ENCODE measurements around the gene CYP4A22. TPM values are rescaled to one million over a fixed set of nuclear protein-coding genes. Genes with fewer than 3 reads are reported as not detected.
"Not testable (repeated sequence)": the region's sequence is repeated elsewhere in the genome, so short reads cannot be mapped to it uniquely, and the experiment has no call there.

The CYP4A22 gene
- total RNA-seq, 1 donor from 2014 or later: not detected

DNA sequence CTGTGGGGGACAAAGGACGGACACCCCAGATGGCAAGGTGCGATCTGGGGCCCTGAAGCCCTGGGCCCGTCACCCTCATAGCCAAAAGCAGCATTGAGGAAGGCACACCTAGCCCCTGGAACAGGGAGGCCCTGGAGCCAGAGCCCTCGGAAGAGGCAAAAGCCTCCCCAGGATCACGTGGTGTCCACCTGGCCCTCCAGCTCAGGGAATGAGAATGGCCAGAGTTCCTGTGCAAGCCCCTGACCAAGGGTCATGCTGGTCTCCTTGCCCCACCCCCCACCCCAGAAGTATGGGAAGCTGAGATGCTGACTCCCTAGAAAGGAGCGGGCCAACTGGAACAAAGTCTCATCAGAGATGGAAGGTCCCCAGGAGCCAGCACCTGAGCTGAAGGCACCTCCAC lies 53.6 kb downstream of the CYP4A22 start:
- Mint-ChIP-seq H3K36me3 (ENCODE audit: low read depth) (no peaks in the 10 kb centered on the region), H3K9me3 (no peaks in the 10 kb centered on the region), H3K27ac (no peak overlapping the region), H3K4me3 (ENCODE audit: low read depth) (no peak overlapping the region), H3K27me3 (ENCODE audit: low read depth) (peaks cover 4% of the 10 kb centered on the region), H3K4me1 (ENCODE audit: low read depth) (no peaks in the 10 kb centered on the region)
- intact Hi-C loops (cut with micrococcal nuclease): no loop called here
- DNase-seq (ENCODE audit: low spot score): no peak

DNA sequence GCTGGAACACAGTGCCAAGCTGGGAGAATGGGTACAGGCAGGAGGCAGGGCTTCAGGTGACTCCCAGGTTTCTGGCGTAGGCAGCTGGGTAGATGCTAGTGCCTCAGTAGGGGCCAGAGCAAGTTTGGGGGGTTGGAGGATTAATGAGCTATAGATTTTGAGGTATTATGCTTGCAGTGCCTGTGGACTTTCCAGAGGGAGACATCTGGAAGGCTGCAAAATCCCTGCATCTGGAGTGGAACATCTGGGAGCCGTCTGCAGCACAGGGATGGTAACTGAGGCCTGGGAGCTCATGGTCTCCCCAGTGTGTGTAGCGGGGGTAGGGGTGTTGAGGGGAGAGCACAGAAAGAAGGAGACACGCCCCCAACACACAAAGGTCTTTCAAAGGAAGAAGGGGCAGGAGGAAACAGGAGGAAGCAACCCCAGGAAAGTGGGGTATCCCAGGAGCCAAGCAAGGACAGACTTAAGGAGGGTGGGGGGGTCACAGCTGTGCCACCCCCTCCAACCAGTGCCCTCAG lies 54.8 kb downstream of the CYP4A22 start:
- DNase-seq (ENCODE audit: low spot score): no peak

DNA sequence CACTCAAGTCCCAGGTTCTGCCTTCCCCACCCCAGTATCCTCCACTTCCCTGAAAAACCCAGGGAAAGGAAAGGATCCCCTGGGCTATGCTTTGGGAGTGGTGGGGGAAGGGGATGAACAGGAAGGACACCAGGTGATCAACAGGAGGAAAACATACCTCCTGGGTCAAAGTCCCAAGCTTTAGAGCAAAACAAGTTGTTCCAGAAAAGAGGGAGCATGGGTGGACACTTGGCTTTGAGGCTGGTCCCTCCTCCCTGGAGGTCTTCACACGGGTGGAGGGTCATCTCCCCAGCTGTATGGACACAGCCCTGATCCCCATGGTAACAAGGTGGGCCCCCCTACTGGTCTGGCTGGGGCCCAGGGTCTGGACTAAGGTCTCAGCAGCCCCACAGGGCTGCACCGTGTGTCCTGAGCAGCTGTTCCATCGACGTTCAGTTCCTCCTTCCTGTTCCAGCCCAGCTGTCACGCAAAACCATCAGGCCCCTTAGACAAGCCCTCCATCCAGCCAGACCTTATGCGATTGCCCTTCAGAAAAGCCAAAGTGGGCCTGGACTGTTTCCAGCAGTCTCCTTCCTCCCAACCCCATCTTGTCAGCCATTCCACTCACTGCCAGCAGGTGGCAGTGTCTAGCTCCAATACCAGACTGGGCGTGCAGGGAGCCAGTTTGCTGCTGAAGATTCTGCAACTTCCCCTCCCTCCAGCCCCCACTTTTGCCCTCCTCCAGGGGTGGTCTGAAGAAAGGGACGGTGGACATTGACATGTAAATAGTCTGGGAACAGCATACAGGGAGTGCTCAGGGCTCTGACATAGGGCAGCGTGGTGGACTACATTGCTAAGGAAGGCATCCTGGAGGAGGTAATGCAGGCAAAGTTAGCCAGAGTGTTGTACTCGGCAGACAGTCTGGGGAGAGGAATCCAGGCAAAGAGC lies 55.5 kb downstream of the CYP4A22 start:
- DNase-seq (ENCODE audit: low spot score): peak; percentile 61
- no peak overlapping the region for H3K27ac Mint-ChIP-seq
- H3K27me3 Mint-ChIP-seq (ENCODE audit: low read depth): peaks cover 5% of the 10 kb centered on the region
- H3K4me1 Mint-ChIP-seq (ENCODE audit: low read depth): no peaks in the 10 kb centered on the region
- H3K36me3 Mint-ChIP-seq (ENCODE audit: low read depth): no peaks in the 10 kb centered on the region
- no peak overlapping the region for H3K4me3 Mint-ChIP-seq (ENCODE audit: low read depth)
- H3K9me3 Mint-ChIP-seq: no peaks in the 10 kb centered on the region
- intact Hi-C loops (cut with micrococcal nuclease): loop anchor here (1.0 kb wide), 1 partner anchor 71 kb away; no protein-coding TSS in a partner anchor

More for the DNA sequence above, 54.8 kb downstream of the CYP4A22 start:
- H3K9me3 Mint-ChIP-seq: no peaks in the 10 kb centered on the region
- intact Hi-C loops (cut with micrococcal nuclease): no loop called here
- no peaks in the 10 kb centered on the region for H3K4me1 Mint-ChIP-seq (ENCODE audit: low read depth)
- no peaks in the 10 kb centered on the region for H3K36me3 Mint-ChIP-seq (ENCODE audit: low read depth)
- no peak overlapping the region for H3K27ac Mint-ChIP-seq
- peaks cover 4% of the 10 kb centered on the region for H3K27me3 Mint-ChIP-seq (ENCODE audit: low read depth)
- H3K4me3 Mint-ChIP-seq (ENCODE audit: low read depth): no peak overlapping the region

DNA sequence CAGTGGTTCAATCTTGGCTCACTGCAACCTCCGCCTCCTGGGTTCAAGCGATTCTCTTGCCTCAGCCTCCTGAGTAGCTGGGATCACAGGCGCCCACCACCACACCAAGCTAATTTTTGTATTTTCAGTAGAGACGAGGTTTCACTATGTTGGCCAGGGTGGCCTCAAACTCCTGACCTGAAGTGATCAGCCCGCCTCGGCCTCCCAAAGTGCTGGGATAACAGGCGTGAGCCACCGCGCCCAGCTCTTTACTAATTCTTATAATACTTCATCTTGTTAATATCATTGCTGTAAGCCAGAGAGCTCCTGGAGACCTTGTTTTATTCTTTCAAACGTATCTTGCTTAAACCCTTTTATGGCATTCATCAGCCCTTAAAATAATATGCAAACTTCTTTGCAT lies 56.3 kb downstream of the CYP4A22 start:
- intact Hi-C loops (cut with micrococcal nuclease): loop anchor here (1.0 kb wide), 1 partner anchor 70 kb away; no protein-coding TSS in a partner anchor
- not testable (repeated sequence) for DNase-seq (ENCODE audit: low spot score); H3K36me3 Mint-ChIP-seq (ENCODE audit: low read depth); H3K9me3 Mint-ChIP-seq; H3K4me1 Mint-ChIP-seq (ENCODE audit: low read depth); H3K4me3 Mint-ChIP-seq (ENCODE audit: low read depth); H3K27ac Mint-ChIP-seq
- peaks cover 13% of the 10 kb centered on the region for H3K27me3 Mint-ChIP-seq (ENCODE audit: low read depth)

DNA sequence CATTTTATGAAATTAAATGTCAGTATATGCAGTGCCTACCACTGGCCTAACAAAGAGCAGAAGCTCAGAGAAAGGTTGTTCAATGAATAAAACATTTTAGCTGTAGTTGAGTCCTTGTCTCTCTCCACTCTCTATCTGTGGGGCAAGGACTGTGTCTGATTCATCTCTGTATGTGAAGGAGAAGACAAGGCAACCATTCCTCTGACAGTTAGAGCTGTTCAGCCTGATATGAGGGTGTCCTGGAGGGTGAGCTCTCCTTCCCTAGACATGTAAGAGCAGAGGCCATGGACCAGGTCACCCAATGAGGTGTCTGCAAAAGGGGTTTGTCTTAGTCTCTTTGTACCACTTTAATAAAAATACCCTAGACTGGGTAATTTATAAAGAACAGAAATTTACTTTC lies 57.1 kb downstream of the CYP4A22 start:
- H3K9me3 Mint-ChIP-seq: no peaks in the 10 kb centered on the region
- no peak overlapping the region for H3K27ac Mint-ChIP-seq
- peaks cover 20% of the 10 kb centered on the region for H3K27me3 Mint-ChIP-seq (ENCODE audit: low read depth)
- DNase-seq (ENCODE audit: low spot score): no peak
- H3K4me1 Mint-ChIP-seq (ENCODE audit: low read depth): no peaks in the 10 kb centered on the region
- no peak overlapping the region for H3K4me3 Mint-ChIP-seq (ENCODE audit: low read depth)
- H3K36me3 Mint-ChIP-seq (ENCODE audit: low read depth): no peaks in the 10 kb centered on the region
- intact Hi-C loops (cut with micrococcal nuclease): no loop called here

DNA sequence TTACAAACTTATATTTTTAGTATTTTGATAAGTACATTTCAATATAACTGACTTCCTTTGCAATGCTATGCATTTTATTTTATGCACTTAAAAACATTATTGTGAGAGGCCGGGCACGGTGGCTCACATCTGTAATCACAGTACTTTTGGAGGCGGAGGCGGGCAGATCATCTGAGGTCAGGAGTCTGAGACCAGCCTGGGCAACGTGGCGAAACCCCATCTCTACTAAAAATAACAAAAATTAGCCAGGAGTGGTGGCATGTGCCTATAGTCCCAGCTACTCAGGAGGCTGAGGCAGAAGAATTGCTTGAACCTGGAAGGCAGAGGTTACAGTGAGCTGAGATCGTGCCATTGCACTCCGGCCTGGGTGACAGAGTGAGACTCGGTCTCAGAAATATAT lies 58.7 kb downstream of the CYP4A22 start:
- H3K9me3 Mint-ChIP-seq; H3K4me3 Mint-ChIP-seq (ENCODE audit: low read depth); H3K36me3 Mint-ChIP-seq (ENCODE audit: low read depth); DNase-seq (ENCODE audit: low spot score); H3K27ac Mint-ChIP-seq; intact Hi-C loops (cut with micrococcal nuclease); H3K4me1 Mint-ChIP-seq (ENCODE audit: low read depth): not testable (repeated sequence)
- peaks cover 31% of the 10 kb centered on the region for H3K27me3 Mint-ChIP-seq (ENCODE audit: low read depth)

DNA sequence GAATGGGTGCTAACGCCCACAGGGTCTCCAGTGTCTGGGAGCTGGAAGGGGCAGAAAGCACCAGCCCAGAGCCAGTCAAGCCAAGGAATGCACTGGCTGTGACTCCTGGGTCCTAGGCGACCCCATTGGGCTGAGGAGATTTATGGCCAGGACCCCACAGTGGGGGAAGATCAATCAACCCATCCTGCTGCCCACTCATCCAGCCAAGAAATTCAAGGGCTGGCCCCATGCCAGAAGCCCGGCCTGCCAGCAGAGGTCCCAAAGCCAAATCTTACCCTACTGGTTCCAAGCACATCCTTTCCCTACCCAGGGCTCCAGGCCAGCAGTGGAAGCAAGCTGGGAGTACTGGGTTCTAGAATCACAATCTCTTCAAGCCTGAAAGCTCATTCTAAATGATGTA lies 59.4 kb downstream of the CYP4A22 start:
- Mint-ChIP-seq H3K27ac (no peak overlapping the region), H3K4me3 (ENCODE audit: low read depth) (no peak overlapping the region), H3K27me3 (ENCODE audit: low read depth) (peaks cover 37% of the 10 kb centered on the region), H3K36me3 (ENCODE audit: low read depth) (no peaks in the 10 kb centered on the region), H3K4me1 (ENCODE audit: low read depth) (no peaks in the 10 kb centered on the region), H3K9me3 (no peaks in the 10 kb centered on the region)
- intact Hi-C loops (cut with micrococcal nuclease): no loop called here
- DNase-seq (ENCODE audit: low spot score): no peak

DNA sequence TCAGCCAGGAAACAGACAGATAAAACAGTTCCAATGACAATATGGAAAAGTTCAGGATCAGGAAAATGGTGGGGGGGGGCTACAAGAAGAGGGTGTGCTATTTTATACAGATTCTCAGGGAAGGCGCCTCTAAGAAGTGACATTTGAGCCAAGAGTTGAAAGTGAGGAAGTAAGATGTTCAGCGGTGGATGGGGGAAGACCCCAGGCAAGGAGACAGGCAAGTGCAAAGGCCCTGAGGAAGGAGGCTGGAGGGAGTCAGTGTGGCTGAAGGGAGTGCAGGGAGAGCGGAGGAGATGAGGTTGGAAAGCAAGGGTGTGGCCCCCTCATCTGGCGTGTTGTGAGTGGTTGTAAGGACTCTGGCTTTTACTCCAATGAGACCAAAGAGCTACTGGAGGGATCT lies 61.0 kb downstream of the CYP4A22 start:
- Mint-ChIP-seq H3K27ac (no peak overlapping the region), H3K4me1 (ENCODE audit: low read depth) (no peaks in the 10 kb centered on the region), H3K36me3 (ENCODE audit: low read depth) (no peaks in the 10 kb centered on the region), H3K4me3 (ENCODE audit: low read depth) (no peak overlapping the region), H3K27me3 (ENCODE audit: low read depth) (peaks cover 41% of the 10 kb centered on the region), H3K9me3 (no peaks in the 10 kb centered on the region)
- intact Hi-C loops (cut with micrococcal nuclease): no loop called here
- DNase-seq (ENCODE audit: low spot score): no peak

Other genes with a start within 250 kb of the CYP4A22 start
- not detected in 2 replicates for gene CYP4A11, start 196.0 kb upstream of the CYP4A22 start, total RNA-seq
- gene CYP4X1, start 113.8 kb upstream of the CYP4A22 start, total RNA-seq: not detected in 2 replicates
- gene CYP4Z1, start 70.2 kb upstream of the CYP4A22 start, total RNA-seq: not detected in 2 replicates
- not detected in 2 replicates for gene PDZK1IP1, start 52.6 kb downstream of the CYP4A22 start, total RNA-seq
- gene TAL1, start 94.8 kb downstream of the CYP4A22 start, total RNA-seq: not detected in 2 replicates
- 24.8 and 27.6 TPM in 2 replicates for gene STIL, start 176.7 kb downstream of the CYP4A22 start, total RNA-seq
- gene CMPK1, start 196.3 kb downstream of the CYP4A22 start, total RNA-seq: 105 and 109 TPM in 2 replicates

Measured in activated T-helper 2 cell treated with anti-CD3 and anti-CD28 coated beads, Interferon-gamma antibody, Interleukin-2, Interleukin-4, amounts not matched to agents 10 μg/mL and 5 μg/mL and 100 μg/mL, durations not matched to agents 14 hours and 24 hours and 36 hours (primary cell).